Measurements from ENCODE around the gene MLF2. TPM values are rescaled to one million over a fixed set of nuclear protein-coding genes. Genes with fewer than 3 reads are reported as not detected.

MLF2 gene
- polyA plus RNA-seq, 1 donor from 2014 or later = 134 TPM

- Histone ChIP-seq H3K27ac (ENCODE audit: low read length) (no peak overlapping the region), H3K79me2 (replicated peaks; ENCODE audit: insufficient read depth, low read length) (no peaks in the 10 kb centered on the region), H3F3A (ENCODE audit: insufficient read depth, low read length, poor library complexity, severe bottlenecking) (no peaks in the 10 kb centered on the region), H3K9me2 (ENCODE audit: insufficient read depth, low read length) (no peaks in the 10 kb centered on the region), H3K4me3 (ENCODE audit: low read length) (no peak overlapping the region), H2AFZ (ENCODE audit: low read depth, low read length) (no peak overlapping the region), H3K9me3 (ENCODE audit: low read length) (no peaks in the 10 kb centered on the region), H3K36me3 (ENCODE audit: insufficient read depth, low read length) (no peaks in the 10 kb centered on the region), H3K4me2 (ENCODE audit: low read length) (no peak overlapping the region), H3K9ac (ENCODE audit: low read length) (no peak overlapping the region), H4K20me1 (ENCODE audit: insufficient read depth) (no peaks in the 10 kb centered on the region), H3K27me3 (ENCODE audit: insufficient read depth, low read depth, low read length) (no peaks in the 10 kb centered on the region)
- no peak for TF ChIP-seq CTCF (IDR thresholded peaks at IDR 0.05; ENCODE audit: poor library complexity, severe bottlenecking)
- no peak for TF ChIP-seq REST (IDR thresholded peaks at IDR 0.05; ENCODE audit: borderline replicate concordance)
- TF ChIP-seq EP300 (conservative IDR thresholded peaks at IDR 0.05; ENCODE audit: poor library complexity, severe bottlenecking) = no peak
- TF ChIP-seq RAD21 (conservative IDR thresholded peaks at IDR 0.05) = no peak
- TF ChIP-seq EZH2 (IDR thresholded peaks at IDR 0.05; ENCODE audit: borderline replicate concordance, insufficient read depth, low read length, poor library complexity, severe bottlenecking) = no peak
- TF ChIP-seq SMC3 (conservative IDR thresholded peaks at IDR 0.05; ENCODE audit: poor library complexity) = no peak
These were observed 31.8 kb upstream of the MLF2 start for GRCh38 chr12:6784761-6785160.

GRCh38 chr12:6784296-6784695 is 31.4 kb upstream of the MLF2 start:
- Histone ChIP-seq H3K36me3 (ENCODE audit: insufficient read depth, low read length) (no peaks in the 10 kb centered on the region), H4K20me1 (ENCODE audit: insufficient read depth) (no peaks in the 10 kb centered on the region), H3K9me3 (ENCODE audit: low read length) (no peaks in the 10 kb centered on the region), H3F3A (ENCODE audit: insufficient read depth, low read length, poor library complexity, severe bottlenecking) (no peaks in the 10 kb centered on the region), H2AFZ (ENCODE audit: low read depth, low read length) (no peak overlapping the region), H3K9me2 (ENCODE audit: insufficient read depth, low read length) (no peaks in the 10 kb centered on the region), H3K4me3 (ENCODE audit: low read length) (no peak overlapping the region), H3K27me3 (ENCODE audit: insufficient read depth, low read depth, low read length) (no peaks in the 10 kb centered on the region), H3K27ac (ENCODE audit: low read length) (no peak overlapping the region), H3K9ac (ENCODE audit: low read length) (no peak overlapping the region), H3K4me2 (ENCODE audit: low read length) (no peak overlapping the region), H3K79me2 (replicated peaks; ENCODE audit: insufficient read depth, low read length) (no peaks in the 10 kb centered on the region)
- TF ChIP-seq POLR2AphosphoS5 (IDR thresholded peaks at IDR 0.05) = no peak

- no peak overlapping the region for H3K4me3 ChIP-seq (ENCODE audit: low read length)
- no peaks in the 10 kb centered on the region for H3F3A ChIP-seq (ENCODE audit: insufficient read depth, low read length, poor library complexity, severe bottlenecking)
- no peaks in the 10 kb centered on the region for H3K9me3 ChIP-seq (ENCODE audit: low read length)
- H3K36me3 ChIP-seq (ENCODE audit: insufficient read depth, low read length) = no peaks in the 10 kb centered on the region
- H3K27me3 ChIP-seq (ENCODE audit: insufficient read depth, low read depth, low read length) = no peaks in the 10 kb centered on the region
- TF ChIP-seq SMC3 (conservative IDR thresholded peaks at IDR 0.05; ENCODE audit: poor library complexity) = no peak
- TF ChIP-seq CTCF (IDR thresholded peaks at IDR 0.05; ENCODE audit: poor library complexity, severe bottlenecking) = no peak
- no peak for TF ChIP-seq POLR2AphosphoS5 (IDR thresholded peaks at IDR 0.05)
- TF ChIP-seq EP300 (conservative IDR thresholded peaks at IDR 0.05; ENCODE audit: poor library complexity, severe bottlenecking) = no peak
- no peak for TF ChIP-seq REST (IDR thresholded peaks at IDR 0.05; ENCODE audit: borderline replicate concordance)
- no peak for TF ChIP-seq EZH2 (IDR thresholded peaks at IDR 0.05; ENCODE audit: borderline replicate concordance, insufficient read depth, low read length, poor library complexity, severe bottlenecking)
- TF ChIP-seq RAD21 (conservative IDR thresholded peaks at IDR 0.05) = no peak
- no peak for TF ChIP-seq TAF1 (IDR thresholded peaks at IDR 0.05; ENCODE audit: low read depth)
- TF ChIP-seq MXI1 (conservative IDR thresholded peaks at IDR 0.05; ENCODE audit: poor library complexity, severe bottlenecking) = no peak
- no peaks in the 10 kb centered on the region for H3K79me2 ChIP-seq (replicated peaks; ENCODE audit: insufficient read depth, low read length)
- H3K4me2 ChIP-seq (ENCODE audit: low read length) = no peak overlapping the region
- no peak overlapping the region for H3K9ac ChIP-seq (ENCODE audit: low read length)
- H2AFZ ChIP-seq (ENCODE audit: low read depth, low read length) = no peak overlapping the region
- no peak overlapping the region for H3K27ac ChIP-seq (ENCODE audit: low read length)
- no peaks in the 10 kb centered on the region for H4K20me1 ChIP-seq (ENCODE audit: insufficient read depth)
- H3K9me2 ChIP-seq (ENCODE audit: insufficient read depth, low read length) = no peaks in the 10 kb centered on the region
These were observed 30.9 kb upstream of the MLF2 start for GRCh38 chr12:6783828-6784227.
